Tibial artery (tissue), 4 donors: ENCODE data around the gene KCNIP3.

Experiments
- DNase-seq, 2 donors: peaks; one replicate each; pipeline ENCODE4 v3.0.0-alpha.2; 2019
- H3K27ac ChIP-seq, 2 donors: fragments of 200-600 bp; sonication (generic) in 1 of 2; 1 replicate in 1 of 2; 2 replicates in 1 of 2; pipeline ENCODE4 v1.5.1; 2018 to 2019; ENCODE audit warnings: mild to moderate bottlenecking in 1 of 2
- H3K27me3 ChIP-seq, 2 donors: fragments of 200-600 bp; sonication (generic) in 1 of 2; one replicate each; pipeline versions ENCODE4 v1.5.1 to v1.6.0; 2016 to 2019
- H3K36me3 ChIP-seq, 3 donors: fragments of 200-600 bp; sonication (generic) in 2 of 3; one replicate each; pipeline ENCODE4 v1.5.1; 2016 to 2019; ENCODE audit warnings: mild to moderate bottlenecking in 2 of 3
- H3K4me1 ChIP-seq, 4 donors: fragments of 200-600 bp; sonication (generic) in 2 of 4; 1 replicate in 3 of 4; 2 replicates in 1 of 4; pipeline ENCODE4 v1.5.1; 2016 to 2019
- H3K4me3 ChIP-seq, 2 donors: fragments of 200-600 bp; sonication (generic) in 1 of 2; 1 replicate in 1 of 2; 2 replicates in 1 of 2; pipeline ENCODE4 v1.5.1; 2018 to 2019; ENCODE audit warnings: mild to moderate bottlenecking in 2 of 2
- H3K9me3 ChIP-seq, 3 donors: fragments of 200-600 bp; sonication (generic) in 1 of 3; one replicate each; pipeline ENCODE4 v1.5.1; 2016 to 2019
- CTCF ChIP-seq, 2 experiments: fragments of 200-600 bp in 1 of 2; fragments of 450-650 bp in 1 of 2; IDR thresholded peaks; one replicate each; pipeline ENCODE4 v1.5.1; 2017 to 2019; ENCODE audit warnings: antibody characterized with exemption in 2 of 2, mild to moderate bottlenecking in 1 of 2, moderate library complexity in 1 of 2
- intact Hi-C: fragments of 100-400 bp; cut with DNase I; formaldehyde crosslinking; loops from one replicate; pipeline ENCODE4 v1.15.0; 2023; ENCODE audit warnings: low total_unique reads

Gene KCNIP3

GRCh38 chr2:95296880-95297487 lies at the start of gene KCNIP3:
Gene KCNIP3 (plus strand): TSS chr2:95297347. CDS start chr2:95297439, 92 bp downstream.
- no peaks in the 10 kb centered on the region for H3K36me3 ChIP-seq
- no peak for DNase-seq
- peaks cover 0 to 9% (median 7%) of the 10 kb centered on the region in 3 donors for H3K9me3 ChIP-seq
- intact Hi-C loops: no loop called here
- no peak within 1 kb of the TSS for H3K4me3 ChIP-seq
- H3K27me3 ChIP-seq: peaks cover 0 to 37% of the 10 kb centered on the region in 2 donors
- H3K4me1 ChIP-seq: peaks cover 0 to 3% (median 0%) of the 10 kb centered on the region in 4 donors
- no peak for TF ChIP-seq CTCF (IDR thresholded peaks at IDR 0.05)
- H3K27ac ChIP-seq: no peak within 1 kb of the TSS

- DNase-seq: no peak
- Histone ChIP-seq H3K27me3 (no peaks in the 10 kb centered on the region), H3K9me3 (peaks cover 0 to 21% (median 0%) of the 10 kb centered on the region in 3 donors), H3K4me3 (no peak overlapping the region), H3K27ac (no peak overlapping the region), H3K4me1 (no peaks in the 10 kb centered on the region), H3K36me3 (no peaks in the 10 kb centered on the region)
- intact Hi-C loops: no loop called here
- TF ChIP-seq CTCF (IDR thresholded peaks at IDR 0.05): no peak
These were observed 38.9 kb upstream of the KCNIP3 start for GRCh38 chr2:95258271-95258670.

- H3K4me3 ChIP-seq: no peak overlapping the region
- DNase-seq: no peak
- H3K36me3 ChIP-seq: no peaks in the 10 kb centered on the region
- no peaks in the 10 kb centered on the region for H3K4me1 ChIP-seq
- intact Hi-C loops: no loop called here
- TF ChIP-seq CTCF (IDR thresholded peaks at IDR 0.05): no peak
- peaks cover 0 to 15% (median 0%) of the 10 kb centered on the region in 3 donors for H3K9me3 ChIP-seq
- H3K27me3 ChIP-seq: no peaks in the 10 kb centered on the region
- H3K27ac ChIP-seq: no peak overlapping the region
These were observed 36.8 kb upstream of the KCNIP3 start for GRCh38 chr2:95260028-95261023.

- no peaks in the 10 kb centered on the region for H3K27me3 ChIP-seq
- intact Hi-C loops: no loop called here
- TF ChIP-seq CTCF (IDR thresholded peaks at IDR 0.05): no peak
- no peak overlapping the region for H3K27ac ChIP-seq
- peaks cover 0 to 11% (median 0%) of the 10 kb centered on the region in 3 donors for H3K9me3 ChIP-seq
- DNase-seq: no peak
- H3K36me3 ChIP-seq: no peaks in the 10 kb centered on the region
- no peak overlapping the region for H3K4me3 ChIP-seq
- H3K4me1 ChIP-seq: no peaks in the 10 kb centered on the region
These were observed 35.5 kb upstream of the KCNIP3 start for GRCh38 chr2:95261602-95262001.

GRCh38 chr2:95262896-95263542 lies 34.1 kb upstream of the KCNIP3 start:
- H3K4me1 ChIP-seq: no peaks in the 10 kb centered on the region
- no peak overlapping the region for H3K4me3 ChIP-seq
- intact Hi-C loops: no loop called here
- H3K27me3 ChIP-seq: no peaks in the 10 kb centered on the region
- H3K9me3 ChIP-seq: no peaks in the 10 kb centered on the region
- DNase-seq: no peak
- no peaks in the 10 kb centered on the region for H3K36me3 ChIP-seq
- no peak overlapping the region for H3K27ac ChIP-seq
- no peak for TF ChIP-seq CTCF (IDR thresholded peaks at IDR 0.05)
